ENCODE data around the gene FXYD1. TPM values are rescaled to one million over a fixed set of nuclear protein-coding genes. Genes with fewer than 3 reads are reported as not detected.

The FXYD1 gene
- total RNA-seq, 1 experiment from 2014 or later = not detected

GRCh38 chr19:35156673-35157014 is 18.0 kb downstream of the FXYD1 start:
- H3K36me3 ChIP-seq (ENCODE audit: control insufficient read depth, insufficient read depth, low read length) = peaks cover 3% of the 10 kb centered on the region; the same call in 1 of the 2 replicates
- H3K4me1 ChIP-seq (ENCODE audit: control insufficient read depth, insufficient read depth, low read length) = peaks cover 10% of the 10 kb centered on the region
- H3K27me3 ChIP-seq (ENCODE audit: control insufficient read depth, insufficient read depth, low read length) = no peaks in the 10 kb centered on the region
- no peak overlapping the region for H3K4me3 ChIP-seq (ENCODE audit: low read depth in 2 of 2, low read length in 2 of 2)
- in situ Hi-C loops (cut with HindIII; ENCODE audit: low pct_unique_long_range_greater_than_20kb, low sequenced_read_pairs) (no loop called here), intact Hi-C loops (cut with micrococcal nuclease; ENCODE audit: unreplicated experiment) (no loop called here)
- ChIA-PET CTCF (interaction anchor here (0.7 kb wide), 1 partner anchor 10 kb away, joined by 9 read pairs; no protein-coding TSS in a partner anchor), POLR2A (interaction anchor here (0.6 kb wide), 1 partner anchor 14 kb away, joined by 6 read pairs; no protein-coding TSS in a partner anchor)
- ATAC-seq (no peak), DNase-seq (ENCODE audit: low read depth, low spot score) (no peak)
- TSS peak; percentile 70 for BruUV-seq (replicated peaks)
- no peaks in the 10 kb centered on the region for H3K9me3 ChIP-seq (ENCODE audit: control insufficient read depth, insufficient read depth, low read depth, low read length)
- TF ChIP-seq SIN3A (IDR thresholded peaks at IDR 0.05; ENCODE audit: borderline replicate concordance, insufficient read depth, low read depth, low read length) (no peak), REST (IDR thresholded peaks at IDR 0.05; ENCODE audit: insufficient read depth in 1 of 2, low read depth in 2 of 2, low read length in 1 of 2) (no peak)
- H3K27ac ChIP-seq (ENCODE audit: low read length) = no peak overlapping the region

GRCh38 chr19:35157431-35157830 is 18.8 kb downstream of the FXYD1 start:
- H3K4me1 ChIP-seq (ENCODE audit: control insufficient read depth, insufficient read depth, low read length) = peaks cover 10% of the 10 kb centered on the region
- in situ Hi-C loops (cut with HindIII; ENCODE audit: low pct_unique_long_range_greater_than_20kb, low sequenced_read_pairs) (no loop called here), intact Hi-C loops (cut with micrococcal nuclease; ENCODE audit: unreplicated experiment) (no loop called here)
- no peak overlapping the region for H3K27ac ChIP-seq (ENCODE audit: low read length)
- no peak overlapping the region for H3K4me3 ChIP-seq (ENCODE audit: low read depth in 2 of 2, low read length in 2 of 2)
- TF ChIP-seq POLR2AphosphoS5 (IDR thresholded peaks at IDR 0.05; ENCODE audit: low read depth, low read length) (no peak), SIN3A (IDR thresholded peaks at IDR 0.05; ENCODE audit: borderline replicate concordance, insufficient read depth, low read depth, low read length) (no peak), CTCF (IDR thresholded peaks at IDR 0.05) (no peak), REST (IDR thresholded peaks at IDR 0.05; ENCODE audit: insufficient read depth in 1 of 2, low read depth in 2 of 2, low read length in 1 of 2) (no peak), TCF7L2 (IDR thresholded peaks at IDR 0.05; ENCODE audit: low read depth, low read length) (no peak)
- no peaks in the 10 kb centered on the region for H3K9me3 ChIP-seq (ENCODE audit: control insufficient read depth, insufficient read depth, low read depth, low read length)
- no peaks in the 10 kb centered on the region for H3K27me3 ChIP-seq (ENCODE audit: control insufficient read depth, insufficient read depth, low read length)
- CTCF ChIA-PET = interaction anchor here (0.6 to 0.7 kb wide), 2 partner anchors 11 to 433 kb away, joined by 3 to 9 read pairs; no protein-coding TSS in a partner anchor
- no peak for DNase-seq (ENCODE audit: low read depth, low spot score)
- peaks cover 3% of the 10 kb centered on the region; the same call in 1 of the 2 replicates for H3K36me3 ChIP-seq (ENCODE audit: control insufficient read depth, insufficient read depth, low read length)
- POLR2A ChIA-PET = no interaction called here
- BruUV-seq (replicated peaks) = no TSS peak
- no peak for ATAC-seq

All from Panc1 (cell line).